Caki2 (cell line): ENCODE results near the gene MPIG6B. TPM values are rescaled to one million over a fixed set of nuclear protein-coding genes. Genes with fewer than 3 reads are reported as not detected.

Experiments used
- DNase-seq: peaks from one replicate; pipeline ENCODE4 v3.0.0-alpha.2; 2015; ENCODE audit warnings: low read depth
- in situ Hi-C: cut with HindIII; loops from 2 replicates; pipeline ENCODE4 v1.10.0; 2016; ENCODE audit warnings: low sequenced_read_pairs, low pct_unique_long_range_greater_than_20kb, mixed read lengths
- total RNA-seq: library from RNA; depleted of rRNA; stranded (reverse); fragments of >200 nt; shearing (Covaris generic); gene quantifications from 2 replicates; pipeline ENCODE4 v1.2.3, GENCODE V29; 2014; ENCODE audit warnings: low replicate concordance; rRNA removed

Gene MPIG6B, protein sequence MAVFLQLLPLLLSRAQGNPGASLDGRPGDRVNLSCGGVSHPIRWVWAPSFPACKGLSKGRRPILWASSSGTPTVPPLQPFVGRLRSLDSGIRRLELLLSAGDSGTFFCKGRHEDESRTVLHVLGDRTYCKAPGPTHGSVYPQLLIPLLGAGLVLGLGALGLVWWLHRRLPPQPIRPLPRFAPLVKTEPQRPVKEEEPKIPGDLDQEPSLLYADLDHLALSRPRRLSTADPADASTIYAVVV
- total RNA-seq, result not detected in 2 replicates

DNA sequence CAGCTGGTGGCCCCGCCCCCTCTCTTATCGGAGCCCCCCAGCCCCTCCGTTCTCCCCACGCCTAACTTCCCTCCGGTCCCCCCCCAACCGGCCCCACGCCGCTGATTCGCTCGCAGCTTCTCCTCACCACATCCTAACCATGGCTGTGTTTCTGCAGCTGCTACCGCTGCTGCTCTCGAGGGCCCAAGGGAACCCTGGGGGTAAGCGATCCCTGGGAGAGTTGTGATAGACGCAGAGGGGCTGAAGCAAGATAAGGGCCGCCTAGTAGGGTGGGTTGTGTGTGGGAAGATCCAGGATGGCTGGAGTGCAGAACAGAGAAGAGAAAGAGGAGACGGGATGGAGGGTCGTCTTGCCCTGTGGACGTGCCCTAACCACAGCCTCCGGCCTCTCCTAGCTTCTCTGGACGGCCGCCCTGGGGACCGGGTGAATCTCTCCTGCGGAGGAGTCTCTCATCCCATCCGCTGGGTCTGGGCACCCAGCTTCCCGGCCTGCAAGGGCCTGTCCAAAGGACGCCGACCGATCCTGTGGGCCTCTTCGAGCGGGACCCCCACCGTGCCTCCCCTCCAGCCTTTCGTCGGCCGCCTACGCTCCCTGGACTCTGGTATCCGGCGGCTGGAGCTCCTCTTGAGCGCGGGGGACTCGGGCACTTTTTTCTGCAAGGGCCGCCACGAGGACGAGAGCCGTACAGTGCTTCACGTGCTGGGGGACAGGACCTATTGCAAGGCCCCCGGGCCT is at the start of gene MPIG6B:
TSS of gene MPIG6B (plus strand) at position 129 of the 735 bp plus-strand sequence. CDS start at position 140, 11 bp downstream.
- in situ Hi-C loops, result no loop called here
- no peak for DNase-seq

DNA sequence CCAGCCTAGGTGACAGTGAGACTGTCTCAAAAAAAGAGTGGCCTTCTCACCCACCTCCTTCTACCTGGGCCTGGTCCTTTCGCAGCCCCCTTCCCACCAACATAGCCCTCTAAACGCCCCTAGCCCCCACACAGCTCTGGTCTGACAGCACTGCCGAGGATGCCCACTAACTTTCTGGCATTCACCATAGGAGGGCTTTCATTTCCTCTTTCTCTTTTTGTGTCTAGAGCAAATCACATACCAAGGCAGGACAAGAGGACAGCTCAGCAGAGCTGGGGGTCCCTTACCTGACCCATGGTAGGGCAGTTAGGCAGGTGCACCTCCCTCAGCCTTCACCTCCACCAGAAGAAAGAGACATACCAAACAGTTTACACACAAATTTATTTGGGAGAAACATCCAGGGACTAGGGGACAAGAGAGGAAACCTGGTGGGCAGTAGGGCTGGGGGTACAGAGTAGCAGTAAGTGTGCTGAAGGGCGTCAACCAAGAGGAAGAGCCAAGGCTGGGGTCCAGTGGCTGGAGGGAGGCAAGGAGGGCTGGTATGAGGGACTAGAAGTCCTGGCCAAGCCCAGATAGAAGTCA is 46.8 kb upstream of the MPIG6B start:
- in situ Hi-C loops, result no loop called here
- DNase-seq, result no peak

DNA sequence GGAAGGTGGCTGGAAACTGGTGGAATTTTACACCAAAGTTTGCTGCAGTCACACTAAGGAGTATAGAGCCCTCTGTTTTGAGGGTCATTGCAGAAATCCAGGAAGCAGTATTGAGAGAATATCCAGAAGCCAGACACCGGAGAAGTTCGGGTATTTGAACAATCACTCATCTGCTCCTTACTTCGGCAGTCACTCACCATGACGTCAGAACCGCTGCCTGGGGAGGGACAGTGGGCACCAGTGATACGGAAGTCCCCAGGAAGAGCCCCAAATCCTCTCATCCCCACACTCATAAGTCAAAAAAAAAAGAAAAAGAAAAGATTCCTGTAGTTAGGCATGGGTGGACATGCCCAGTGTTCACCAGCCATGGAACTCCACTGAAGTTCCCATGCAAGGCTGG is 46.3 kb upstream of the MPIG6B start:
- in situ Hi-C loops, result no loop called here
- DNase-seq, result no peak

DNA sequence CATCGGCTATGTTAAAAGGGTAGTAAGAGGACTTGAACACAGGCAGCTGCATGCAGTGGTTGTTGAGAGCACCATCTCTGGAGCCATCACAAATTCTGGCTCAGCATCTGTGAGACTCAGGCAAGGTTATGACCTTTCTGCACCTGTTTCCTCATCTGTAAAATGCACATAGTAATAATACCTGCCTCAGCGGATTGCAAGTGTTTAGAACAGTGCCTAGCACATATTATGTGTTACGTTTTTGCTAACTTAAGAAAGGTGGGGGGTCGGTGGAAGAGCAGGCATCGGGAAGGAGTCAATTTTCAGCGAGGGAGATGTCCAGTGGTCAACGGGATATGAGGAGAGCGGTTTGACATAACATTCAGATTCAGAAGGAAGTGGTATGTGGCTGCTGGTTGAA is 45.2 kb upstream of the MPIG6B start:
- in situ Hi-C loops, result no loop called here
- no peak for DNase-seq

DNA sequence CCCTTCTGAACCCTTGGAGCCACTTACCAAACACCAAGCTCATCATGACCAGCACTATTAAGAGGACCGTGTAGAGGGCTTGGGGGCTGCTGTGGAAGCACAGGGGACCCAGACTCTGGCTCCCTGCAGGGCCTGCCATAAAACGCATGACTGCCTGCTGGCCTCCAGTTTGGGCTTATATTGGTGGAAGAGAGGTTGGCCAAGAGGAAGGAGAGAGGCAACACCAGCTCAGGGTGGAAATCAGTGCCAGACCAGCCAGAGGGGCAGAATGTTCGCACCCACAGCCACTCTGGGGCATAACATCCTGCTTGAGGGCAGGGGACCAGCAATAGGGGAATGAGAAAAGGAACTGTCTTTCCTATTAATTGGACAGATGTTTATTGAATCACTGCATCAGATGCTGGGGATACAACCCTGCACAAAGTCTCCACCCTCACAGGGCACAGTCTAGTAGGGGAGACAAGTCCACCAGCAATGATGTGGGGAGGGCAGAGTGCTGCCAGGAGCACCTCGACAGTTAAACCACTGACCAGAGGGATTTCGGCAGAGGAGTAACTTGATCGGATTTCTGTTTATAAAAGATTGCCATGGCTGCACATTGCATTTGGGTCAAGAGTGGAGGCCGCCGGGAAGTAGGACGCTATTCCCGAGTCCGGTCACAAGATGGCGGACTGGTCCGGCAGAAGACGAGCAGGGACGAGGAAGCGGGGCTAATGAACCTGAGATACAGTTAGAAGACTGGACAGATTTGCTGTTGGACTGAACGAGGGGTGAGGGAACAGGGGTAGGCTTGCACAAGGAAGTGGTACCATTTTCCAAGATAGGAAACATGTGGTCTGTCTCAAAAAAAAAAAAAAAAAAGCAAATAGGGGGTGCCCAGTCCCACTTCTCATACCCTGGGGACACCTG is 42.7 kb upstream of the MPIG6B start, which contains the start of gene LY6G5C:
TSS of gene LY6G5C (minus strand) at position 842 of the 909 bp plus-strand sequence. CDS start at position 148, 694 bp downstream.
- peak; percentile 84 for DNase-seq
- in situ Hi-C loops, result no loop called here

DNA sequence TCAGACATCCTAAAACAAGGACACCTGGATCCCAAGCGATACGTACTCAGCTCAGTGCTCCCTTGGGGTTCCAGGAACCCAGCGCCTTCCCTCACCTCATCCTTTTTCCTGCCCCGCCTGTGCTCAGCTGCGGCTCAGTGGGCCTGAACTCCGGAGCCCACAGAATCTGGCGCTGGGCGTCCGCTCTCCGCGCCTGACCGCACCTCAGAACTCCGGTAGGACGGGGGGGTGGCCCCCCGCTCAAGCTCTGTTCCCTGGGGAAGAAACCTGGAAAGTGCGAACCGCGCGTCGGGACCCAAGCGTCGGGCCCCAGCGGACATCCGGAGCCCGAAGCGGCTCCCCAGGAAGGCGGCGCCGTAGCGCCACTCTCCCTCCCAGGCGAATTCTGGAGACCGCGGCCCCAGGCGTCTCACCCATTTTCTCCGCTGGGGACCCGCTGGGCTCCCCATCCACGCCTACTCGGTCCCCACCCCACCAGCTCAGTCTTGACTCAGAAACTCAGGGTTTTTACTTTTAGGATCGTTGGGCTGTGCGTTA is 42.0 kb upstream of the MPIG6B start:
- DNase-seq, result no peak
- in situ Hi-C loops, result no loop called here

DNA sequence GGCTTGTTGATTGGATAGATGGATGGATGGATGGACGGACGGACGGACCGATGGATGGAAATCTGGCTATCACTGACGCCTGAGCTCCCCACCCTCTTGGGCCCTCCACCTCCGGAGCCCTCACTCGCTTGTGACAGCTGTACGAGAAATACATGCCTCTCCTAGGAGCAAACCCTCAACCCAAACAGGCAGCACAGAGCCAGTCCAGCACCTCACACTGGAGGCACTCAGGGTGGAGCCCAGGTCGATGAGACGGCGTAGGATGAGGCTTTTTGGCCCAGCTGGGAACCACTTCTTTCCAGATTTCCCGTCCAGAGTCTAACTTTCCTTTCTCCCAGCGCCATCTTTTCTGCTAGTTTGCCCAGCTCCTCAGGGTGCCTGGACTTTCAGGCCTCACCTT is 39.6 kb upstream of the MPIG6B start:
- in situ Hi-C loops, result no loop called here
- DNase-seq, result no peak

DNA sequence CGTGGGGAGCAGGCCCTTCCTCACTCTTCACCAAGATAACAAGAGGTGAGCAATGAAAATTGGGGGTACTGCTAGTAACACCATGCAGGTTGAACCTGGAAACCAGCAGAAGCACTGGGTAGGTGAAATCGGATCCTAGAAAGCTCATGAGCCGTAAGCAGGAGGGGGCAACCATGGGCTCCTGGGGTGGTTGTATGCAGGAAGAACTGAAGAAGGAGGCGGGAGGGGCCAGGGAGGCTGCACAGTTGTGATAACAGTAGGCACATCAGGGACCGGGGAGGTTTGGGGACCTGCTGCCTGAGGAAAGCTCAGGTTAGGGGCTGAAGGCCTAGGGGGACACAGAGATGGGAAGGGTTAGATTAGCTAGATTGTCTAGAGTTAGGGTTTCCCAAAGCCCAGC is 36.7 kb upstream of the MPIG6B start:
- no peak for DNase-seq
- in situ Hi-C loops, result no loop called here

DNA sequence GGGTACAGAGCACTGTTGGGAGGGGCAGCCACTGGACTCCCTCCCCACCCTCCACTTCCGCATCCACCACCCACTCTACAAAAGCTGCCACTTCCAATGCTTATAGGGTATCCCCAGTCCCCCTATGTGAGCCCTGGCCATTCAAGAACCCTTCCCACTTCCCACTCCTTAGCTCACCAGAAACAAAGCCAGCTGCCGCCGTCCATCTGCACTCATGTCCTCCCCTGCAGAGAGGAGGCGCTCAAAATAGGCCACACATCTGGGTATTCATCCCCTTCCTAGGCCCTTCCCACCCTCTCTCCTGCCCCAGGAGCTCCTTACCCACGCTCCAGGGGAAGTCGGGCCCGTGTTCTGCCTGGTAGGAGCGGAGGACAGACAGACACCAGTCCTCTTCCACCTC is 35.9 kb upstream of the MPIG6B start:
- in situ Hi-C loops, result no loop called here
- no peak for DNase-seq

DNA sequence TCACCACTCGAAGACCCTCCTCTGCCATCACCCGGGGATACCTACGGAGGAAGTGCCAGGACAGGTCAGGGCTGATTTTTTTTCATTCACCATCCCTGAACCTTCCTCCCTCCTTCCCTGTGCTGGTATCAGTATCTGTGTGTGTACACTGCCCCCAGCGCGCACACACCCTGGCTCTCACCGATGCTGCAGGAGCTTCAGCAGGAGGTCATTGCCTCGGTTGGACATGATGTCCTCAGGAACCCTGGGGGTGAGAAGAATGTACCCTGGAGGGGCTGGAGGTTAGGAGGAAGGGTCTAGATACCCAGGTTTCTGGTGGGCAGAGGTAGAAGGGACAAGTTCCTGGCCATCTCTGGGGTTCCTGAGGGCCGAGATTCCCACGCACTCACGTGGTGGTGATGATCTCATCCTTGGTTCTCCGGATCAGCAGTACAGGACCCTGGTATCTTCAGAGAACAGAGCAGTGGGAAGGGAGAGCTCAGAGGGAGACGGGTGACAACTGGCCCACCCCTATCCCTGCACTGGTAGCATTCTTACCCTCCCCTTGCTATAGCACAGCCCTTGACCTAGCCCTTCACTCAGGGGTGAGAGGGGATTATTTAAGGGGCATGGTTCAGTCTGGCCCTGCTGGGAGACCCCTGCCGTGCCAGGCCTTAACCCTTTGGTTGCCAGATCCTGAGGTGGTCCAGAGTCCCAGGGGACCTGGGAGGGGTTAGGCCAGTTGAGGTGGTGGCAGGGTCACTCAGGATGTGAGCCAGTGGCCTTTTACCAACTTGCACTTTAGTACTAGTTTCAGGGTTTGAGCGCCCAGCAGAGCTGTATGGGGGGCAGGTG is 35.1 kb upstream of the MPIG6B start:
- DNase-seq, result no peak
- in situ Hi-C loops, result no loop called here

DNA sequence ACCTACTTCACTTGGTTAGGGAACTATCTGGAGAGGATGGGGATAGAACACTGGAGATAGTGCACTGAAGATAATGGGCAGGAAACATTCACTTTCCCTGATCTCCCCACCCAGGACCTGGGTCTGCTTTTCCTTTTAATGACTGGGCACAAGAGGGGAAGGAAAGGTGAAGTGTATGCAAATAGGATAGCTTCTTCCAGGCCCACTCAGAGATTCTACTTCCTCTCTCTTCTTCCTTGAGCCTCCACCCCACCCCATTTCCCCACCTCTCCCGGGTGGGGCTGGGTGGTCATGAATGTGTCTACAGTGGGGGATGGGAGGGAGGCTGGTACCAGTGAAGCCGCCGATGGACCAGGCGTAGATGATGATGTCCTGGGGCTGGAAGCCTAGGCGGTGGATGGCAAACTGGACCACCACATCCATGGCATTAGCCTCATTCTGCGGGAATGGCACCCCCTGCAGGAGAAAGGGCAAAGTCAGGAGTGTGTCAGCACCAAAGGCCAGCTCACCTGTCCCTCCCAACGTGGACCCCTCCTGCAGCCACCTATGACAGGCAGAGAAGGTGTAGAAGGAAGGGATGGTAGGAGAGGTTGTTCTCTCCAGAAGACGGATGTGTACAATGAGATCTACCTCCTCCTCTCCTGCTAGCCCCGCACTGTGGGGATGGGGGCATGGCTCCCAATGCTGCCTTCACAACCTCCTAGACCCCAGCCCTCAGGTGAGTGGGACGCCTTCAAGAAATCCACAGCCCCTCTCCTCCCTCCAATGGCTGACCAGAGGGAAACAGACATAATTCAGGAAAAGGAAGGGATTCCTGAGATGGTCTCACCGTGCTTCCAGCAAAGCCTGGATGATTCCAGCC is 33.7 kb upstream of the MPIG6B start:
- DNase-seq, result no peak
- in situ Hi-C loops, result no loop called here

DNA sequence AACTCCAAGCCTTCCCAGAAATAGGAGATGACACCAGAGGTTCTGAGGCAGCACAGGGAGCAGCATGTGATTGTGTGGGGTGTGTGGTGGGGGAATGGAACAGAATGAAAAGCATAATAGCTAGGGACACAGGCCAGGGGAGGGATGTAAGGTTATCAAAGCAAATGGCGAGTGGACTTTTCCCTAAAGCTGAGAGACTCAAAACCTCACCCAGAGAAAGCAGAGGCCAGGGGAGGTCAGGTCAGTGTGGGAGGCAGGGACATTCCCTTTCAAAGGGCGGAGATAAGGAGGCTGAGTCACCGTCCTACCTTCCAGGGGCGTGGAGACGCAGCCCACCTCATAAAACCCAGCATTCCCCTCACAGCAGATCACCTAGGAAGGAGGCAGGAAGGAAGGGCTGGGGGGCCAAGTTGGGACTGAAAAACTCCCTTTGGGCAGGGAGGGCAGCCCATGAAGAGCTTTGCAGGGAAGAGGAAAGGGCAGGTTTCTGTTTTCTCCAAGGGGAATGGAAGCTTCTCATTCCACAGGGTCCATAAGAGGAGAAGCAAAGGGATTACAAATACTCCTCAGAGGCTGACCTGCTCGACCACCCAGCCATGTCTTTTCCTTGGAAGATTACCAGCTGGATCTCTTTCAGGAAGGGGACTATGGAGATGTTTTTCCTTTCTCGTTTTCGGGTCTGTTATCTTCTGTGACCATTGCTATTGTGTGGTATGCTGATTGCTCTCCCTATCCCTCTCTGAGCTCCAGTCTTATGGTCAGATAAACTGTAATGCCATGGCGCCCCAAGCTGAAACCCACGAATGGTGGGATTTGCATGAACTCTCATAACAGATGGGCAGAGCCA is 32.7 kb upstream of the MPIG6B start:
- DNase-seq, result no peak
- in situ Hi-C loops, result no loop called here

DNA sequence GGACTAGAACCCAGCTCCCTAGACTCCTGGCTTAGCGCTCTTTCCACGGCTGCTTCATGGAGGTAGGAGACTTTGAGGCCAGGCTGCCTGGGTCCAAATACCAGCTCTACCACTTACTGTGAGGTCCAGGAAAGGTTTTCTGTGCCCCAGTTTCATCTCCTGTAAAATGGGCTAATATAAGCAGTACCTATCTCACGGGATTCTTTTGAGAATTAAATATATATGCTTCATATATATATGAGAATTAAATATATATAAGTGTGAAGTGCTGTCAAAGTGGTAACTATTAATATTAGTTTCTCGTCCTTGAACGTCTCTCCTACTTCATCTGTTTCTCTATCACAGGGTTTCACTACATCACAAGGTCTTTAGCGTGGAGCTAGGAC is 32.1 kb upstream of the MPIG6B start:
- DNase-seq, result no peak

DNA sequence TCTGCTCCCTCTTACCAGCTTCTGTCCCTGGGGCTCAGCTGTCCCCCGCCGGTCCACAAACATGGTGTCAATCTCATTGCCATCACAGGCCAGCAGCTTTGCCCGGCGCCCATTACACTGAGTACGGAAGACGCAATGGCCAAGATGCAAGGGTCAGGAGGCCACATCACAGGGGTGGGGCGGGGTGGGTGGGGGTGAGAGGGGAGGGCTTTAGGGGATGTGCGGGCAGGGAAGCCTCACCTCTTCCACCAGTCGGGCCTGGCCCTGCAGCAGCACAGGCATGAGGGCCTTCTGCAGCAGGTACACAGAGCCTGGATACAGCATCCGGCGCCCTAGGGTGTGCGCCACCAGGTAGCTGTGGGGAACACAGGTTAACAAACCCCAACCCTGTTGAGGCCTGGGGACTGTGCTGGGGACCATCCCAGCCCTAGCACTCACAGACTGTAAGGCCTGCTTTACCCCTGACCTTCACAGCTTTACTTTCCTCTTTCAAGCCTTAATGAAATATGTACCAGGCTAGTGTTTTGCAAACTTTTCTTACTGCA is 31.5 kb upstream of the MPIG6B start:
- in situ Hi-C loops, result no loop called here
- DNase-seq, result no peak

More for the DNA sequence above, 32.1 kb upstream of the MPIG6B start:
- in situ Hi-C loops, result no loop called here

DNA sequence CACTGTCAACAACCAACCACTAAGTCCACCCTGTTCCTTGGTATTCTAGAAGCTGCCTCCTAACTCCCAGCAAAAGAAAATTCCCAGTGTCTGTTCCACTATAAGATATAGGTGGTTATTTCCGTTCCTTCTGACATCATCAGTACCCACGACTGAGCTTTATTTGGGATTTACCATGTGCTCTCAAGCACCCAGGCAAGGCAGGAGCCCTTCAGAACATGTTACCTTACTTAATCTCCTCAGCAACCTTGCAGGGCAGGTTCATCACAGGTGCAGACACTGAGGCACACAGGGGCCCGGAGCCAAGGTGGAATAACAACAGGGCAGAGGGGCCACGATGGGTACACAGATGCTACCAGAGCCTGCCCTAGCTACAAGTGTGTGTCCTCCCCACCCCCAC is 30.8 kb upstream of the MPIG6B start:
- in situ Hi-C loops, result no loop called here
- no peak for DNase-seq

DNA sequence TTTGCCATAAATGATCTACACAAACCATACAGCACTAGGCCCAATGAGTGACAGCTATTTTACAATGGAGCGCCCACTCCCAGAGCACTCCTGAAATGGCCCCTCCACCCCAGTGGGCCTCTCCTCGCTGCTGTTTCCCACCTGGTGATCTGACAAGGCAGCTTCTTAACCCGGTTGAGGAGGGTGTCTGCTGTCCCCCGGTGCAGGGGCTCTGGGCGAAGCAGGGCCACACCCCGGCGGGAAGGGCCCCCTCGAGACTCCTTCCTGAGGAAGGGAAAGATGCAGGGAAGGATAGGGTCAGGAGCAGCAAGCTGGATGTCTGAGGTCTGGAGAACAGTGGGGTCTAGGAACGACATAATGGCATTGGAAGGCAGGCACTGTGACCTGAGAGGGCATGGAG is 30.3 kb upstream of the MPIG6B start:
- no peak for DNase-seq
- in situ Hi-C loops, result no loop called here
